K562 (cell line): ENCODE results near the gene RNFT2. TPM values are rescaled to one million over a fixed set of nuclear protein-coding genes. Genes with fewer than 3 reads are reported as not detected.

Experiments
- CXXC5 ChIP-seq: fragments of 250-450 bp; sonication (Bioruptor Pico); IDR thresholded peaks from 2 replicates; pipeline ENCODE4 v1.8.0; 2022; ENCODE audit warnings: inconsistent platforms, mild to moderate bottlenecking, moderate library complexity
- HDAC6 ChIP-seq: IDR thresholded peaks from 2 replicates; pipeline ENCODE4 v1.6.1; 2012; ENCODE audit warnings: low read depth, mild to moderate bottlenecking, control low read depth, inconsistent platforms, low read length, moderate library complexity
- HNRNPLL ChIP-seq: fragments of 200-400 bp; formaldehyde crosslinking; IDR thresholded peaks from 2 replicates; pipeline ENCODE4 v1.6.1; 2017; ENCODE audit warnings: low read length, low read depth, mild to moderate bottlenecking; ENCODE audit not compliant: poor library complexity, severe bottlenecking
- ILF3 ChIP-seq: fragments of 450-650 bp; IDR thresholded peaks from 2 replicates; pipeline ENCODE4 v1.6.1; 2018; ENCODE audit warnings: antibody characterized with exemption, mild to moderate bottlenecking, moderate library complexity, borderline replicate concordance
- ZNF347 ChIP-seq: fragments of 450-650 bp; formaldehyde crosslinking; IDR thresholded peaks from 2 replicates; pipeline ENCODE4 v1.4.0; 2020; ENCODE audit warnings: low read depth, mild to moderate bottlenecking, moderate library complexity
- polyA plus RNA-seq, 8 experiments: library from polyadenylated mRNA; depleted of rRNA in 4 of 8; stranded (reverse) in 5 of 8; unstranded in 3 of 8; fragments of >200 nt; fragmentation: Nextera tagmentation in 2 of 8; fragmentation: Illumina TruSeq in 1 of 8; extraction: Ambion mirVana in 2 of 8; extraction: Trizol in 1 of 8; gene quantifications; 2 replicates each; pipeline versions ENCODE4 v1.2.1 to v1.2.3, GENCODE V29; 2011 to 2014; ENCODE audit warnings: inconsistent platforms in 1 of 8, missing spikeins in 1 of 8
- total RNA-seq, 7 experiments: library from RNA; depleted of rRNA in 6 of 7; stranded (reverse); fragments of >200 nt in 6 of 7; fragmentation: Illumina TruSeq in 2 of 7; extraction: Trizol in 2 of 7; gene quantifications; 2 replicates each; pipeline versions ENCODE4 v1.2.1 to v1.2.3, GENCODE V29; 2011 to 2021; ENCODE audit warnings: low replicate concordance in 1 of 7
- TF ChIP-seq, protein P1 (sequence below), 2 experiments: IDR thresholded peaks; 2 replicates each; pipeline ENCODE4 v1.6.1; 2011; ENCODE audit warnings: borderline replicate concordance in 1 of 2, control low read depth in 1 of 2, low read depth in 1 of 2, low read length in 1 of 2, mild to moderate bottlenecking in 1 of 2, mixed read lengths in 1 of 2, moderate library complexity in 1 of 2; ENCODE audit not compliant: insufficient read depth in 1 of 2, insufficient read length in 1 of 2, poor library complexity in 1 of 2, severe bottlenecking in 1 of 2; ENCODE audit errors: extremely low read depth in 1 of 2
- TF ChIP-seq, protein P2 (sequence below): fragments of 450-650 bp; IDR thresholded peaks from 2 replicates; pipeline ENCODE4 v1.6.1; 2014; ENCODE audit warnings: low read depth, mild to moderate bottlenecking, moderate library complexity, borderline replicate concordance
- TF ChIP-seq, protein P3 (sequence below), 2 experiments: IDR thresholded peaks; 2 replicates each; pipeline ENCODE4 v1.6.1; 2012; ENCODE audit warnings: improper control_type of control experiment in 2 of 2, low read depth in 2 of 2, low read length in 2 of 2, borderline replicate concordance in 1 of 2
- TF ChIP-seq, protein P4 (sequence below): fragments of 450-650 bp; IDR thresholded peaks from 2 replicates; pipeline ENCODE4 v1.6.1; 2016; ENCODE audit warnings: mild to moderate bottlenecking, moderate library complexity

The RNFT2 gene
- total and polyA plus RNA-seq, 9 of the 15 experiments (the other 6 are each of a cell fraction or from before 2014, with no cell fraction given) = 3.6 to 26.3 (median 9.5) TPM

DNA sequence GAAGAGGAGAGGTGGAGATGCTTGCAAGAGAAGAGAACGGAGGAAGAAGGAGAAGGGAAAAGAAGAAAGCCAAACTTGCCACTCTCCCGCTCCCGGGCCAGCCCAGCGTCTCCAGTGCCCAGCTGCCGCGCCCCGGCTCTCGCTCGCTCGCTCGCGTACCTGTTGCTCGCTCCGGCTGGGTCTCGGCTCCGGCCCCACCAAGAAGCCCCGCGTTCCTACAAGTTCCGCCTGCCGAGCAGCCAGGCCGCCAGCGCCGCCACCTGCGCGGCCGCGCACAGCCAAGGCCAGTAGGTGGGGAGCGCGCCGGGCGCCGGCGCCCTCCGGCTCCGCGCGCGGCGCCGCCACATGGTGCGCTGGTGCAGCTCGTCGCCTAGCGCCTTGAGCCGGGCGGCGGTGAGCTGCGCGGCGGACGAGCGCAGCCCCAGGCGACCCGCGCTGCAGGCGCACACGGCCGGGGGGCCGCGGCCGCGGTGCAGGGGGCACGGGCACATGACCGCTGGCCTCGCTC lies 142.8 kb downstream of the RNFT2 start (continued):
- TF ChIP-seq, protein P1, sequence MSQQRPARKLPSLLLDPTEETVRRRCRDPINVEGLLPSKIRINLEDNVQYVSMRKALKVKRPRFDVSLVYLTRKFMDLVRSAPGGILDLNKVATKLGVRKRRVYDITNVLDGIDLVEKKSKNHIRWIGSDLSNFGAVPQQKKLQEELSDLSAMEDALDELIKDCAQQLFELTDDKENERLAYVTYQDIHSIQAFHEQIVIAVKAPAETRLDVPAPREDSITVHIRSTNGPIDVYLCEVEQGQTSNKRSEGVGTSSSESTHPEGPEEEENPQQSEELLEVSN (IDR thresholded peaks at IDR 0.05; ENCODE audit: borderline replicate concordance in 1 of 2, extremely low read depth in 1 of 2, insufficient read depth in 1 of 2, insufficient read length in 1 of 2, low read depth in 1 of 2, low read length in 1 of 2, poor library complexity in 1 of 2, severe bottlenecking in 1 of 2) = peak; percentile 48 to 88
- peak; percentile 33 for TF ChIP-seq HNRNPLL
- peak; percentile 98 for TF ChIP-seq HDAC6
- TF ChIP-seq, protein P2, sequence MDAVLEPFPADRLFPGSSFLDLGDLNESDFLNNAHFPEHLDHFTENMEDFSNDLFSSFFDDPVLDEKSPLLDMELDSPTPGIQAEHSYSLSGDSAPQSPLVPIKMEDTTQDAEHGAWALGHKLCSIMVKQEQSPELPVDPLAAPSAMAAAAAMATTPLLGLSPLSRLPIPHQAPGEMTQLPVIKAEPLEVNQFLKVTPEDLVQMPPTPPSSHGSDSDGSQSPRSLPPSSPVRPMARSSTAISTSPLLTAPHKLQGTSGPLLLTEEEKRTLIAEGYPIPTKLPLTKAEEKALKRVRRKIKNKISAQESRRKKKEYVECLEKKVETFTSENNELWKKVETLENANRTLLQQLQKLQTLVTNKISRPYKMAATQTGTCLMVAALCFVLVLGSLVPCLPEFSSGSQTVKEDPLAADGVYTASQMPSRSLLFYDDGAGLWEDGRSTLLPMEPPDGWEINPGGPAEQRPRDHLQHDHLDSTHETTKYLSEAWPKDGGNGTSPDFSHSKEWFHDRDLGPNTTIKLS = no peak
- no peak for TF ChIP-seq ZNF347 (CRISPR knock-in tag)
- no peak for TF ChIP-seq ILF3
- TF ChIP-seq, protein P3, sequence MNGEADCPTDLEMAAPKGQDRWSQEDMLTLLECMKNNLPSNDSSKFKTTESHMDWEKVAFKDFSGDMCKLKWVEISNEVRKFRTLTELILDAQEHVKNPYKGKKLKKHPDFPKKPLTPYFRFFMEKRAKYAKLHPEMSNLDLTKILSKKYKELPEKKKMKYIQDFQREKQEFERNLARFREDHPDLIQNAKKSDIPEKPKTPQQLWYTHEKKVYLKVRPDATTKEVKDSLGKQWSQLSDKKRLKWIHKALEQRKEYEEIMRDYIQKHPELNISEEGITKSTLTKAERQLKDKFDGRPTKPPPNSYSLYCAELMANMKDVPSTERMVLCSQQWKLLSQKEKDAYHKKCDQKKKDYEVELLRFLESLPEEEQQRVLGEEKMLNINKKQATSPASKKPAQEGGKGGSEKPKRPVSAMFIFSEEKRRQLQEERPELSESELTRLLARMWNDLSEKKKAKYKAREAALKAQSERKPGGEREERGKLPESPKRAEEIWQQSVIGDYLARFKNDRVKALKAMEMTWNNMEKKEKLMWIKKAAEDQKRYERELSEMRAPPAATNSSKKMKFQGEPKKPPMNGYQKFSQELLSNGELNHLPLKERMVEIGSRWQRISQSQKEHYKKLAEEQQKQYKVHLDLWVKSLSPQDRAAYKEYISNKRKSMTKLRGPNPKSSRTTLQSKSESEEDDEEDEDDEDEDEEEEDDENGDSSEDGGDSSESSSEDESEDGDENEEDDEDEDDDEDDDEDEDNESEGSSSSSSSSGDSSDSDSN (IDR thresholded peaks at IDR 0.05; ENCODE audit: borderline replicate concordance in 1 of 2, low read depth in 2 of 2, low read length in 2 of 2) = peak; percentile 81 to 91; a peak in 3 of 4 replicates
- TF ChIP-seq, protein P4, sequence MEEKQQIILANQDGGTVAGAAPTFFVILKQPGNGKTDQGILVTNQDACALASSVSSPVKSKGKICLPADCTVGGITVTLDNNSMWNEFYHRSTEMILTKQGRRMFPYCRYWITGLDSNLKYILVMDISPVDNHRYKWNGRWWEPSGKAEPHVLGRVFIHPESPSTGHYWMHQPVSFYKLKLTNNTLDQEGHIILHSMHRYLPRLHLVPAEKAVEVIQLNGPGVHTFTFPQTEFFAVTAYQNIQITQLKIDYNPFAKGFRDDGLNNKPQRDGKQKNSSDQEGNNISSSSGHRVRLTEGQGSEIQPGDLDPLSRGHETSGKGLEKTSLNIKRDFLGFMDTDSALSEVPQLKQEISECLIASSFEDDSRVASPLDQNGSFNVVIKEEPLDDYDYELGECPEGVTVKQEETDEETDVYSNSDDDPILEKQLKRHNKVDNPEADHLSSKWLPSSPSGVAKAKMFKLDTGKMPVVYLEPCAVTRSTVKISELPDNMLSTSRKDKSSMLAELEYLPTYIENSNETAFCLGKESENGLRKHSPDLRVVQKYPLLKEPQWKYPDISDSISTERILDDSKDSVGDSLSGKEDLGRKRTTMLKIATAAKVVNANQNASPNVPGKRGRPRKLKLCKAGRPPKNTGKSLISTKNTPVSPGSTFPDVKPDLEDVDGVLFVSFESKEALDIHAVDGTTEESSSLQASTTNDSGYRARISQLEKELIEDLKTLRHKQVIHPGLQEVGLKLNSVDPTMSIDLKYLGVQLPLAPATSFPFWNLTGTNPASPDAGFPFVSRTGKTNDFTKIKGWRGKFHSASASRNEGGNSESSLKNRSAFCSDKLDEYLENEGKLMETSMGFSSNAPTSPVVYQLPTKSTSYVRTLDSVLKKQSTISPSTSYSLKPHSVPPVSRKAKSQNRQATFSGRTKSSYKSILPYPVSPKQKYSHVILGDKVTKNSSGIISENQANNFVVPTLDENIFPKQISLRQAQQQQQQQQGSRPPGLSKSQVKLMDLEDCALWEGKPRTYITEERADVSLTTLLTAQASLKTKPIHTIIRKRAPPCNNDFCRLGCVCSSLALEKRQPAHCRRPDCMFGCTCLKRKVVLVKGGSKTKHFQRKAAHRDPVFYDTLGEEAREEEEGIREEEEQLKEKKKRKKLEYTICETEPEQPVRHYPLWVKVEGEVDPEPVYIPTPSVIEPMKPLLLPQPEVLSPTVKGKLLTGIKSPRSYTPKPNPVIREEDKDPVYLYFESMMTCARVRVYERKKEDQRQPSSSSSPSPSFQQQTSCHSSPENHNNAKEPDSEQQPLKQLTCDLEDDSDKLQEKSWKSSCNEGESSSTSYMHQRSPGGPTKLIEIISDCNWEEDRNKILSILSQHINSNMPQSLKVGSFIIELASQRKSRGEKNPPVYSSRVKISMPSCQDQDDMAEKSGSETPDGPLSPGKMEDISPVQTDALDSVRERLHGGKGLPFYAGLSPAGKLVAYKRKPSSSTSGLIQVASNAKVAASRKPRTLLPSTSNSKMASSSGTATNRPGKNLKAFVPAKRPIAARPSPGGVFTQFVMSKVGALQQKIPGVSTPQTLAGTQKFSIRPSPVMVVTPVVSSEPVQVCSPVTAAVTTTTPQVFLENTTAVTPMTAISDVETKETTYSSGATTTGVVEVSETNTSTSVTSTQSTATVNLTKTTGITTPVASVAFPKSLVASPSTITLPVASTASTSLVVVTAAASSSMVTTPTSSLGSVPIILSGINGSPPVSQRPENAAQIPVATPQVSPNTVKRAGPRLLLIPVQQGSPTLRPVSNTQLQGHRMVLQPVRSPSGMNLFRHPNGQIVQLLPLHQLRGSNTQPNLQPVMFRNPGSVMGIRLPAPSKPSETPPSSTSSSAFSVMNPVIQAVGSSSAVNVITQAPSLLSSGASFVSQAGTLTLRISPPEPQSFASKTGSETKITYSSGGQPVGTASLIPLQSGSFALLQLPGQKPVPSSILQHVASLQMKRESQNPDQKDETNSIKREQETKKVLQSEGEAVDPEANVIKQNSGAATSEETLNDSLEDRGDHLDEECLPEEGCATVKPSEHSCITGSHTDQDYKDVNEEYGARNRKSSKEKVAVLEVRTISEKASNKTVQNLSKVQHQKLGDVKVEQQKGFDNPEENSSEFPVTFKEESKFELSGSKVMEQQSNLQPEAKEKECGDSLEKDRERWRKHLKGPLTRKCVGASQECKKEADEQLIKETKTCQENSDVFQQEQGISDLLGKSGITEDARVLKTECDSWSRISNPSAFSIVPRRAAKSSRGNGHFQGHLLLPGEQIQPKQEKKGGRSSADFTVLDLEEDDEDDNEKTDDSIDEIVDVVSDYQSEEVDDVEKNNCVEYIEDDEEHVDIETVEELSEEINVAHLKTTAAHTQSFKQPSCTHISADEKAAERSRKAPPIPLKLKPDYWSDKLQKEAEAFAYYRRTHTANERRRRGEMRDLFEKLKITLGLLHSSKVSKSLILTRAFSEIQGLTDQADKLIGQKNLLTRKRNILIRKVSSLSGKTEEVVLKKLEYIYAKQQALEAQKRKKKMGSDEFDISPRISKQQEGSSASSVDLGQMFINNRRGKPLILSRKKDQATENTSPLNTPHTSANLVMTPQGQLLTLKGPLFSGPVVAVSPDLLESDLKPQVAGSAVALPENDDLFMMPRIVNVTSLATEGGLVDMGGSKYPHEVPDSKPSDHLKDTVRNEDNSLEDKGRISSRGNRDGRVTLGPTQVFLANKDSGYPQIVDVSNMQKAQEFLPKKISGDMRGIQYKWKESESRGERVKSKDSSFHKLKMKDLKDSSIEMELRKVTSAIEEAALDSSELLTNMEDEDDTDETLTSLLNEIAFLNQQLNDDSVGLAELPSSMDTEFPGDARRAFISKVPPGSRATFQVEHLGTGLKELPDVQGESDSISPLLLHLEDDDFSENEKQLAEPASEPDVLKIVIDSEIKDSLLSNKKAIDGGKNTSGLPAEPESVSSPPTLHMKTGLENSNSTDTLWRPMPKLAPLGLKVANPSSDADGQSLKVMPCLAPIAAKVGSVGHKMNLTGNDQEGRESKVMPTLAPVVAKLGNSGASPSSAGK = no peak
- peak; percentile 66 for TF ChIP-seq CXXC5 (CRISPR knock-in tag)
